HG02870 (cell line): Measurements from ENCODE around the gene ADM2.
"Not testable (repeated sequence)": the region's sequence is repeated elsewhere in the genome, so short reads cannot be mapped to it uniquely, and the experiment has no call there.

Source experiments
- ATAC-seq: cut with Tn5 transposase; IDR thresholded peaks from one replicate; pipeline ENCODE4 v1.9.1; 2021; ENCODE audit warnings: mild to moderate bottlenecking, moderate library complexity; ENCODE audit not compliant: unreplicated experiment

Gene ADM2

DNA sequence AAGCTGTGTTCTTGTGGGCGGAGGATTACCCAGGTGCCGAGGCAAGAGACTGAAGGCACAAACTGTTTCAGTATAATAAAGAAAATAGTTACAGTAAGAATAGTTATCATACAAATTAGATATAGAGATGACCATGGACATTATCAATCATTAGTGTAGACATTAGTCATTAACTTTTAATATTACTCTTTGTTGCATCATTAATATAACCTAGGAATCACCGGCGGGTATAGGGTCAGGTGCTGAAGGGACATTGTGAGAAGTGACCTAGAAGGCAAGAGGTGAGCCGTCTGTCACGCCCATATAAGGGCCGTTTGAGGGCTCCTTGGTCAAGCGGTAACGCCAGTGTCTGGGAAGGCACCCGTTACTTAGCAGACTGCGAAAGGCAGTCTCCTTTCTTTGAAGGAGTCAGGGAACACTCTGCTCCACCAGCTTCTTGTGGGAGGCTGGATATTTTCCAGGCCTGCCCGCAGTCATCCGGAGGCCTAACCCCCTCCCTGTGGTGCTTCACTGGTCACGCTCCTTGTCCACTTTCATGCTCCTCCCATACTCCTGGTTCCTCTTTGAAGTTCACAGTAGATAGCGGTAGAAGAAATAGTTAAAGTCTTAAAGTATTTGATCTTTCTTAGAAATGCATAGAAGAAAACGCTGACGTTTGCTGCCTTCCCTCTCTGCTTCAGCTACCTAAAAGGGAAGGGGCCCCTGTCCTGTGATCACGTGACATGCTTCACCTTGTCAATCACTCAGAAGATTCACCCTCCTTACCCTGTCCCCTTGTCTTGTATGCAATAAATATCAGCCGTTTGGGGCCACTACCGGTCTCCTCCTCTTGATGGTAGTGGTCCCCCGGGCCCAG is 52.7 kb downstream of the ADM2 start:
- not testable (repeated sequence) for ATAC-seq

DNA sequence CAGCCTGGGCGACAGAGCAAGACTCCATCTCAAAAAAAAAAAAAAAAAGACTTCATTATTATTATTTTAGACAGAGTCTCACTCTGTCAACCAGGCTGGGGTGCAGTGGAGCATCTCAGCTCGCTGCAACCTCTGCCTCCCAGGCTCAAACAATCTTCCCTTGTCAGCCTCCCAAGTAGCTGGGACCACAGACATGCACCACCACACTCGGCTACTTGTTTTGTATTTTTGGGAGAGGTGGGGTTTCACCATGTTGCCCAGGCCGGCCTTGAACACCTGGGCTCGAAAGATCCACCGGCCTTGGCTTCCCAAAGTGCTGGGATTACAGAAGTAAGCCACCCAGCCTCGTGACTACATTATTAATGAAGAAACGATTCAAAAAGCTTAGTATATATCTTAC is 53.8 kb downstream of the ADM2 start:
- no peak for ATAC-seq
